ENCODE data around the gene CABCOCO1.

Gene CABCOCO1

GRCh38 chr10:61787170-61787569, 124.4 kb downstream of the CABCOCO1 start:
- no peak for DNase-seq

DNA sequence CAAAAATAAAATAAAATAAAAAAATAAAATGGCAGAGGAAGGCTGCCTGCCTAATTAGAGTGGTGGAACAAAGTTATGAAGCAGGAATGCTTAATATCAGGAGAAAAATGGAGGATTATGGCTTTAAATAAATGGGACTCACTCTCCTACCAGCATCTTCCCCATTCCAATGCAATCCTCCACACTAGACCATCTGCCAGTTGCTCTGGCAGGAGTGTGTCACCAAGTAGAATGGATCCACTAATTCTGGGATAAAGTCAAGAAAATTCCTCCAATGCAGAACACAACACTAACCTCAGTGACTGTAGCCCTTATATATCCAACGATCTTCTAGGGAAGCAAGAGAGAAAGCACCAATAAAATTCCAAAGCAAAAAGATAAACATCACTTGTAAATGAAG, 126.3 kb downstream of the CABCOCO1 start:
- no peak for DNase-seq

DNA sequence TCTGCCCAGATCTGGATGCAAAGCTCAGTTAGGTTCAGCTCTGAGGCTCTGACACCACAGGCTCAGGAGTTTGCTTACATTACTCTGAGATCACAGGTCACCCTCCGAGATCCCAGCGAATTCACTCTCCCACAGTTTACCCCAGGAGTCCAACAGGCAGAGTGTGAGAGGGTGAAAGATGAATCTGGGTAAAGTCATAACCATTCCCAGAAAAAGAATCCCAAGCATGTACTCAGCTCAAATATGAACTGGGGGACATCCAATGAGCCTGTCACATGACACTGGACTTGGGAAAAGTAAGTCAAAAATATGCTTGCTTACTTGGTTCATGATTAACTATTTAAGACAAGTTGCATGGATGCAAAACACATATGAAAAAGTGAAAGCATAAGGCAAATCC, 128.5 kb downstream of the CABCOCO1 start:
- no peak for DNase-seq

GRCh38 chr10:61792097-61792716, 129.5 kb downstream of the CABCOCO1 start:
- DNase-seq, result no peak

DNA sequence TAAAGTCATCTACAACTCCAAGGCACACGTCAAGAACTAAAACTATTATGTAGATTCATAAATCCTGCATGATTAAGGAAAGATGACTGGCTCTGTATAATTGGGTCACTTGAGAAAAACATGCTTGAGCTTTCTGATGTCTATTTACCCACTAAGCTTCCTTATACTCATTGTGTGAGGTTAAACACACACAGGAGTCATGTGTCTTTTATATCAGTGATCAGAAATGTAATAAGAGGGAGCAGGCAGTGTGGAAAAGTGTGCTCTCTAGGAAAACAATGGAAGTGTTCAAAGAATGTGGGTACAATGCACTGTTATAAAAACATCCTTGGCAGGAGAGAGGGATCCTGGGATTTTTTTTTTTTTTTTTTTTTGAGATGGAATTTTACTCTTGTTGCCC, 130.2 kb downstream of the CABCOCO1 start:
- no peak for DNase-seq

- no peak for DNase-seq
These were observed 131.3 kb downstream of the CABCOCO1 start for GRCh38 chr10:61793760-61794703.

DNA sequence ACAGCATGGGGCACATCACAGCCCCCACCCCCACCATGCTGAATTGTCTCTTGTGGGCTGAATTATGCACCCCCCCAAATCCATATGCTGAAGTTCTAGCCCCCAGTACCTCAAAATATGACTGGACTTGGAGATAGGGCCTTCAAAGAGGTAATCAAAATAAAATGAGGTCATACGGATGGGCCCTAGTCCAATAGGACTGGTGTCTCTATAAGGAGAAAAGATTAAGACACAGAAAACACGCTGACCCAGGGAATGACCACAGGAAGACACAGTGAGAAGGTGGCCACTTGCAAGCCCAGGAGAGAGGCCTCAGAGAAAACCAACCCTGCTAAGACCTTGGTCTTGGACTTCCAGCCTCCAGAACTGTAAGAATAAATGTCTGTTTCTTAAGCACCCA, 132.4 kb downstream of the CABCOCO1 start:
- no peak for DNase-seq

- DNase-seq, result no peak
These were observed 132.8 kb downstream of the CABCOCO1 start for GRCh38 chr10:61795551-61795950.

DNA sequence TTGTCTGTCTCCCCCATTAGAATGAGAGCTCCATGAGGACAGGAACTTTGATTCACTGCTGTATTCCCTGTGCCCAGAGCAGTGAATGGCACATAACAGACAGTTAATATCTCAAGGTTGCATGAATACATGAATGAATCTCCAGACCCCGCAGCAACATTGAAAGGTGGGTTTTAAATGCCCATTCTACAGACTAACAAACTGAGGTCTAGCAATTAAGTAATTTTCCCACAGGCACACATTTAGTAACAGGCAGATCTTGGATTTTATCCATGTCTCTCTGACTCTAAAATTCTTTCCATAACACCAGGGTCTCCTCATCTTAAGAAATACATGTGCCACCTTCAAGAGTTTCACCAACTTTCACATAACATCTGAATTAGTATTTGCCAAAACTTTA, 134.1 kb downstream of the CABCOCO1 start:
- DNase-seq, result no peak

DNA sequence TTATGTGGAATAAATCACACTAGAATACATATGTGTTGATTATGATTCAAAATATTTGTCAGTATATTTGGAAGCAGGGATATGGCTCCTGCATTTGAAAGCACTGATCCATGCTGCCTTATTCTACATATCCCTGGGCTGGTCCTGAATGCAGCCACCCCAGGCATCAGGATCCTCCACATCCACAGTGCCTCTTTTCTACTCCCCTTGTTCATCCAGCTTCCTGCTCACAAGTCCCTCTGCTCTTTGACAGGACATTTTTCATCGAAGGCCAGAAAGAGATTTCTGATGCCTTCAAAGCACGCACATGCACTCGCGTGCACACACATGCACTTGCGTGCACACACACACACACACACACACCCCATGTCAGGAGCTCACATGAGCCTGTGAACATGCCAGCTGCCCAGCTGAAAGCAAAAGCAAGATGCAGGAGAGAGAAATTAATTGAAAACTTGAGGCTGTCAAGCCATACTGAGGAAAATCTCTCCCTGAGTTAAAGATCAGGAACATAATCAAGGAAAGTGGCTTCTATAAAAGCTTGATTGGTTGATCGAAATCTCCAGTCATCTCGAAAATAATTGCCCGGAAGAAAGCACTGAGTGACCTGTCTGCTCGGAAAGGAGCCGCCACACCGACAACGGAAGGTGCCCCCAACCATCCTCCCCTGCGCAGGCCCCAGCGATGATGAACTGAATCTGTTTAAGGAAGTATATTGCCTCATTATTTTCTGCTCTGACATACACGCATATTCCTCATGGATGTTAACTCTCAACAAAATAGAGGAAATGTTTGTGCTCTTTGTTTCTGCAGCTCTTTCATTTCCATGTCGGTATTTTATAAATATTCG, 134.8 kb downstream of the CABCOCO1 start:
- DNase-seq, result no peak

GRCh38 chr10:61798713-61799112, 136.0 kb downstream of the CABCOCO1 start:
- no peak for DNase-seq

- DNase-seq, result no peak
These were observed 138.8 kb downstream of the CABCOCO1 start for GRCh38 chr10:61801484-61801883.

DNA sequence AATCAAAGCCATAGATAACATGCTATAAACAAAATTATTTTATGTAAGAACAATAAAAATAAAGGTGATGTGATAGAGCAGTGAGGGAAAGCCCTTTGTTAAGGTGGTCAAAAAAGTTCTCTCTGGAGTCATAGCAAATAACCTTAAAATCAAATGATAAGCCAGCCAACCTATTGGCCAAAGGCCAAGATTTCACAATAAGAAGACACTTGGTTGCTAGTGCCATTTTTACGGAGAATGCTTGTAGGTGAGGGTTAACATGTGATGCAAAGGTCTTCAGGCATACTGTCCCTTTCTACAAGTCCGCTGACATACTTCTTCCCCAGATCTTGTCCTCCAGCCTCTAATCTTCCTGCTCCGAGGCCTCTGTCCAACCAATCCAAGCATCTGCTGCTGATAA, 140.5 kb downstream of the CABCOCO1 start:
- no peak for DNase-seq

DNA sequence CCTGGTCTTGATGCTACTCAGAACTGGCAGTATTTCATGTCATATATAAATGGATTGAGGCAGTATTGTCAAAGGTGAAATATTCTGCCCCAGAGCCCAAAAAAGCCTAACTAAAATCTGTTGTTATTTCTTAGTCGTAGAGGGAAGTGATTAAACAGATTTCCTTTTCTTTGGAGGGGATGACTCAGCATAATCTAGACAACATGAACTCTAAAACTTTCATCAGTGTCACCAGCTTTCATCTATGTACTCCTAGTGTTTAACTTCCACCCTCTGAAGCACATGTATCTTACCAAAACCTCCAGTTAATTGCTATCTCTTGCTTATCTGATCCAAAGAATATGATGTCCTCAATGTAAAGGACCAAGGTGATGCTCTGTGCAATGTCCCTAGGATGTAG, 141.7 kb downstream of the CABCOCO1 start:
- DNase-seq, result no peak

- DNase-seq, result no peak
These were observed 142.4 kb downstream of the CABCOCO1 start for GRCh38 chr10:61805091-61805490.

GRCh38 chr10:61810263-61810662, 147.5 kb downstream of the CABCOCO1 start:
- no peak for DNase-seq

DNA sequence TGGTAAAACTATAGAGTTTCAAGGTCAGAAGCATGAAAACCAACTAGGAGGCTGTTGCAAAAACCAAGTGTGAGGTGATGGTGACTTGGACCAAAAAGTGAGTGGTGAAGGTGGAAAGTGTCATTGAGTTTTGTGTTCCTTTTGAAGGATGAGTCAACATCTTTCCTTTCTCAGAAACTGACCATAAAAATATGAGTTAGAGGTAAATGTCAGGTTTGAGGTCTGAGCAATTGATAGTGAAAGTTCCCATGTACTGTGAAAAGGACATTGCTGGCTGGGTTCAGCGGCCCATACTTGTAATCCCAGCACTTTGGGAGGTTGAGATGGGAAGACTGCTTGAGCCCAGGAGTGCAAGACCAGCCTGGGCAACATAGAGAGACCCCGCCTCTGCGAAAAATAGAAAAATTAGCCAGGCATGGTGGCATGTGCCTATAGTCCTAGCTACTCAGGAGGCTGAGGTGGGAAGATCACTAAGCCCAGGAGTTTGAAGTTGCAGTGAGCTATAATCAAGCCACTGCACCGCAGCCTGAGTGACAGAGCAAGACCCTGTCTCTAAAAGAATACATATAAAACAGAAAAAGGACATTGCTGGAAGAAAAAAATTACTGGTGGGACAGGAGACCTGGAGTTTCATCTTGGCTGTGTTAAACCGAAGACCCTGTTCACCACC, 149.5 kb downstream of the CABCOCO1 start:
- DNase-seq, result no peak

DNA sequence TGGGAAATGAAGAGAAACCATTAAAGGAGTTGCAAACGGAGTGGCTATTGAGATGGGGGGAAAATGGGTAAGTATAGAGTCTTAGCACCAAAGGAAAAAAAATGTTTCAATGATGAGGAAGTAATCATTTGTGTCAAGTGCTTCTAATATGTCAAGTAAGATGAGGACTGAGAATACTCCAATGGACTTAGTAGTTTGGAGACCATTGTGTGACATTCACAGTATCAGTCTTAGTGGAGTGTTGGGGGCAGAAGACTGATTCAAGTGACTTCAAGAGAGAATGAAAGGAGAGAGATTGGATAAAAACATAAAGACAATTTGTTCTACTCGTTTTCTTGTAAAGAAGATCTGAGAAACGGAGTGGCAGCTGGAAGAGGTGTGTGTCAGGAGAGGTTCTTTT, 150.2 kb downstream of the CABCOCO1 start:
- no peak for DNase-seq

DNA sequence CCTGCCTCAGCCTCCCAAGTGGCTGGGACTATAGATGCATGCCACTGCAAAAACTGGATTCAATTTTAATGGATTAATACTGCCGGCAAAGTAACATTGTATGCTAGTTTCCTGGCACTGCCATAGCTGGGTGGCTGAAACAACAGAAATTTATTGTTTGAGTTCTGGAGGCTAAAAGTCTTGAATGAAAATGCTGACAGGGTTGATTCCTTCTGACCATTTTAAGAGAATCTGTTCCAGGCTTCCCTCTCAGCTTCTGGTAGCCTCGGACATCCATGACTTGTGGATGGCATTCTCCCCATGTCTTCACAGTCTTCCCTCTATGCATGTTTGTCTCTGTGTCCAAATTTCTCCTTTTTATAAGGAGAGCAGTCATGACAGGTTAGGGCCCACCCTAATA, 151.4 kb downstream of the CABCOCO1 start:
- no peak for DNase-seq

DNA sequence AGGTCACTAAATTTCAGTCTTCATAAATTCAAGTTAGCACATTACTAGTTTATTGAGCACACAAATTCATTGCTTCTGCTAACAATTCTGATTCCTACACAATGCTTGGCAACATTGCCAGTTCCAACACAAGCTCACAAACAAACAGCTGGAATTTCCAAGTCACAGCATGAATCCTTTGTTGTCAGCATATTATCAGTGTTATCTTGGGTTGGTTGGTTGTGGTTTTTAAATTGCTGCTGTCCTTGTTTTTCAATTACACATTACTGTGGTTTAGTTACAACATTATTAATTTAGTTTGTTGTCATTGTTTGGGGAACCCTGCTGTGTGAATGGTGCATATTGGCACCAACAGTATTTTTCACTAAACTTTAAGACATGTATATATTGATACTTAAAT, 152.8 kb downstream of the CABCOCO1 start:
- DNase-seq, result no peak
